Stimulated activated CD8-positive, alpha-beta memory T cell treated with anti-CD3 and anti-CD28 coated beads, Interleukin-7, amount 100 ng/mL, for 1 hour (primary cell): ENCODE results near the gene CNBP.
"Not testable (repeated sequence)": the region's sequence is repeated elsewhere in the genome, so short reads cannot be mapped to it uniquely, and the experiment has no call there.

ENCODE experiments used
- DNase-seq, 2 donors: peaks; one replicate each; pipeline ENCODE4 v3.0.0-alpha.2; 2020; ENCODE audit warnings: low read depth in 2 of 2

Gene CNBP

DNA sequence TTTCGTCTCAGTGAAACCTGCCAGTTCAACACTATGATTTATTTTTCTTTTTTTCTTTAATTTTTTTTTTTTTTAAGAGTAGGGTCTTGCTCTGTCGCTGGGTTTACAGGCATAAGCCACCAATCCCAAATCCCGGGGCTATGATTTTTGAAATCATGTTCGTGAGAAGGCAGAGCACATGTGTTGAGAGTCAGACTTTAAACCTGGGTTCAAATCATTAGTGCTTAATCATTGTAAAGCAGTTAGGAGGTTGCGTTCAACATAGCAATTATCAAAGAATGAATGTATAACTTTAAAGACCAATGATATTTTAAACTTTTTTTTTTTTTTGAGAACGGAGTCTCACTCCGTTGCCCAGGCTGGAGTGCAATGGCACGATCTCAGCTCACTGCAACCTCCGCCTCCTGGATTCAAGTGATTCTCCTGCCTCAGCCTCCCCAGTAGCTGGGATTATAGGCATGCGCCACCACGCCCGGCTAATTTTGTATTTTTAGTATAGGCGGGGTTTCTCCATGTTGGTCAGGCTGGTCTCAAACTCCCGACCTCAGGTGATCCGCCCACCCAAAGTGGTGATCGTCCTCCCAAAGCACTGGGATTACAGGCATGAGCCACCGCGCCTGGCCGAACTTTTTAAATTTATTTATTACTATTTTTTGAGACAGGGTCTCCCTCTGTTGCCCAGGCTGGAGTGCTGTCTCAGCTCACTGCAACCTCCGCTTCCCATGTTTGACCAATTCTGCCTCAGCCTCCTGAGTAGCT lies 1.3 kb upstream of the CNBP start:
- DNase-seq = not testable (repeated sequence)

DNA sequence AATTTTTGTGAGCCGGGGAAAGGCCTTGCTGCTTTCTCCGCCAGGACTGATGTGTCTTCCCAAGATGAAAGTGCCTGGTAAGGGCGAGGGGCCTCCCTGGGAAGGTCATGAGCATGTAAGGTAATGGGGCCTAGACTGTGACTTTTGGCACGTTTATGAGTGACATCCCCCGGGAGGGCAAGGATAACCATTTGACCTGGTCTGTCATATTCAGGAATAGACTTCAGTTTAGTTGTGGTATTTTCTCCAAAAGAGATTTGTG lies 631 bp upstream of the CNBP start:
- DNase-seq = no peak

DNA sequence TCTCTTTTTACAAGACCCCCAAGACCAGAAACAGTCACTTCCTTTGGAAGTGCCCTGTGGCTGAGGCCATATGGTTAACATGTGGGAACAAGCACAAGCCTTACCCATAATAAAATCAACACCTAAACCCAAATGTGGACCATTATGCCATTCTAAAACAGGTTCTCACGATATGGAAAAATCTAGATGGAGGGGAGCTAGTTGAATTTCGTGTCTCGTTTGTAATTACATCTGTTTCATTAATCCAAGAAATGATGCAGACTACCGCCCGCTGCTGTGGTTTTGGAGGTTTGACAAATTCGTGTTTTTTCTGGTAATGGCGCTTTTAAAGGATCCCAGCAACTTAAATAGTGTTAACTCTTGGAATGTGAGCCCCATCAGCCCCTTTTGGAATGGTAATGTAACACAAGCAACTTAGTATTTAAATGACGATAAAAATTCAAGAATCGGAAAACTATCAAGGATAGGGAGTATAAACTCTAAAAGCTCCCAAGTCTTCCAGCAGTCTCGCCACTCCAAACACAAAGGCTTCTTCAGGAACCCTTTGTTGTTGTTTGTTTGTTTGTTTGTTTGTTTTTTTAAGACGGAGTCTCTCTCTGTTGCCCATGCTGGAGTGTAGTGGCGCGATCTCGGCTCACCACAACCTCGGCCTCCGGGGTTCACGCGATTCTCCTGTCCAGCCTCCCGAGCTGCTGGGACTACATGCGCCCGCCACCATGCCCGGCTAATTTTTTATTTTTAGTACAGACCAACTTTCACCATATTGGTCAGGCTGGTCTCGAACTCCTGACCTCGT lies 1.1 kb downstream of the CNBP start:
- DNase-seq = no peak

DNA sequence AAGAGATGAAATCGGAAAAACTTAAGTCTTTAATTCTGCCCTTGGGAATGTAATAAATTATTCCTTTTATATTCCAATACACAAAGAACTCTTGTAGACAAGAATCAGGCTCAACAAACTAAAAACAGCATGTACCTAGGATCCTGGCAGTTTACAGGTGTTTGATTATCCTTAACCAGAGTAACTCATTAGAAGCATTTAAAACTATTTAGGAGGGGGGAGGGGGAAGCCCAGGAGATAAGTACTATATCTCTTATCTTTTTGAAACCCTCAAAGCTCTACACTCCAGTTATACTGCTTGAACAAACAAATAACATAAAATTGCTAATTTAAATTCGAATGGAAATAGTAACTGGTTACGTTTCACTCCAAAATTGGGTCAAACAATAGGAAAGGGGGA lies 1.9 kb downstream of the CNBP start:
- DNase-seq = no peak

DNA sequence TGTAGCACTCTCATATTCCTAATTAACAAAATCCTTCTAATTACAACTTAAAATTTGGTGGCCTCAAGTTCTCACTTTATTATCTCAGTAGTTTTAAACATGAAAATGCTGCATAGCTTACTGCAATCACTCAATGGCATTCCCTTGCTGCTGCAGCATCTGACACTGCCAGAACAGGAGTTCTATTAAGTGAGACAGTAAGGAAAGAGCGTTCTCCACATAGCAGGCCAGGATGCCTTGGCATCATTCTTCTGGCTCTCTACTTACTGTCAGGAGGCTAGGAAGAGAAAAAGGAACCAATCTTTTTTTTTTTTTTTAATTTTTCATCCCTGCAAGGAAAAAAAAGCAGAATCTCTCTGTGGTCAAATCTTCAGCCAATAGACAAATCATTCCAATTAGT lies 3.2 kb downstream of the CNBP start:
- DNase-seq = no peak

DNA sequence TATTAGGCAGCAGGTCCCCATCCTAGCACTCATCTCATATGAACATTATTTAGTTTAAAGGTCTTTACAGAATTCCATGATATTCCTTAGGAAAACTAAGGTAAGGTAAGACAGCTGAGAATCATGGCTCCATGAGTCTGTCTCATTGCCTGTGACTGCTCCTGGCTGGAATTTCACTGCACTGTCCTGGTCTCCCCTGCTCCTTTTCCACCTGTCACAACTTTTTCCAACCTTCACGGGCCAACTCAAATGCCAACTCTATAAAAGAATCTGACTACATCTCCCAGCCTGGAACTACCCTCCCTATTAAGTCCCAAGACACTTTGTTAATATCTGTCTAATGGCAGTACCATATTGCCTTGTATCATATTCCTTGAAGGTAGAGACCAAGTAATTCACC lies 7.6 kb downstream of the CNBP start:
- no peak for DNase-seq

DNA sequence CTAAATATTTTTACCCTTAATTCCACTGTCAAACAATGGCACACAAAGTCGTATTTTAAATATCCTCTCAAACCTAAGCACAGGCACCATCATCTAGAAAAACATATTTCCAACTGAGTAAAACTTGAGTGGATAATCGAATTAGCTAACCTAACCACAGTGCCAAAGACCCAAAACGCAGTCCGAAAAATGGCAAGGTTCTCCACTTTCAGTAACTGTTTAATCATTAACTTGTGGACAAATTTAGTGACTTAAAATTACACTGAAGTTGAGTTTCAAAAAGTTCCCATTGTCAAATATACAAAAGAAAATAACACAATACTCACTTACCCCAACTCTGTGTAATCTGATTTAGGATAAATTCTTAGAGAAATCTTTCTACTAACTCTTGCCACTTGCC lies 10.0 kb downstream of the CNBP start:
- DNase-seq = no peak

DNA sequence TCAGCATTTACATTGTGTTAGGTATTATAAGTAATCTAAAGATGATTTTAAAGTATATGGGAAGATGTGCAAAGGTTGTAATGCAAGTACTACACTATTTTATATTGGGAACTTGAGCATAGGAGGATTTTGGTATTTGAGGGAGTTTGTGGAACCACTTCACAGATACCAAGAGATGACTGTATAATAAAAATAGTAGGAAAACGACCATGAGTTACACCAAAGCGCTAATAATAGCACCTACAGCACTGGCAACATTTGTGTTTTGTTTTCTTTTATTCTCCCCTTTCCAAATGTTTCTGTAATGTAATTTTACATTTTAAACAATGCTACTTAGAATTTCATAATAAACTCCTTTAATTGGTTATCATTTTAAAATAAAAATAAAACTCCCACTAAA lies 10.5 kb downstream of the CNBP start:
- no peak for DNase-seq

DNA sequence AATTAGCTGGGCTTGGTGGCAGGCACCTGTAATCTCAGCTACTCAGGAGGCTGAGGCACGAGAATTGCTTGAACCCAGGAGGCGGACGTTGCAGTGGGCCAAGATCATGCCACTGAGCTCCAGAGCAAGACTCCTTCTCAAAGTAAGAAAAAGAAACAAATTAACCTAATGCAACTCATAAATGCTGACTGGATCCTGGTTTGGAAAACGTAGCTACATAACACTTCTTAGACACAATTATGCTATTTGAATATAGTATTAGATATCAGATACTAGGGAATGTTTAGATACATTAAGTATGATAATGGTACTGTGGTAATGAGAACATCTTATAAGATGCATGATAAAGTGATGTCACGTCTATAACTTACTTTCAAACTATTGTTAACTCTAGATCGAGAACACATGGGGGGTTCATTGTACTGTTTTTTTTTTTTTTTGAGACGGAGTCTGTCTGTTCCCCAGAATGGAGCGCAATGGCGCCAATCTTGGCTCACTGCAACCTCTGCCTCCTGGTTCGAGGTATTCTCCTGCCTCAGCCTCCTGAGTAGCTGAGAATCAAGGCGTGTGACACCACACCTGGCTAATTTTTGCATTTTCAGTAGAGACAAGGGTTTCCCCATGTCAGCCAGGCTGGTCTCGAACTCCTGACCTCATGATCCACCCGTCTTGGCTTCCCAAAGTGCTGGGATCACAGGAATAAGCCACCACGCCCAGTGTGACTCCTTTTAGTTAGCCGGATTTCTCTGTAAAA lies 16.9 kb downstream of the CNBP start:
- DNase-seq = no peak

DNA sequence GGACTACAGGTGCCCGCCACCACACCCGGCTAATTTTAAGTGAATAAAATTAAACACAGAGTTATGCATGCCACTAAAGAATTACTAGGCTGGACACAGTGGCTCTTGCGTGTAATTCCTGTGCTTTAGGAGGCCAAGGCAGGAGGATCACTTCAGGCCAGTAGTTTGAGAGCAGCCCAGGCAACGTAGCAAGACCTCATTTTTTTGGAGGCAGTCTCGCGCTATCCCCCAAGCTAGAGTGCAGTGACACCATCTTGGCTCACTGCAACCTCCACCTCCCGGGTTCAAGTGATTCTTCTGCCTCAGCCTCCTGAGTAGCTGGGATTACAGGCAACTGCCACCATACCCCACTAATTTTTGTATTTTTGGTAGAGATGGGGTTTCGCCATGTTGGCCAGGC lies 18.1 kb downstream of the CNBP start:
- DNase-seq = not testable (repeated sequence)

DNA sequence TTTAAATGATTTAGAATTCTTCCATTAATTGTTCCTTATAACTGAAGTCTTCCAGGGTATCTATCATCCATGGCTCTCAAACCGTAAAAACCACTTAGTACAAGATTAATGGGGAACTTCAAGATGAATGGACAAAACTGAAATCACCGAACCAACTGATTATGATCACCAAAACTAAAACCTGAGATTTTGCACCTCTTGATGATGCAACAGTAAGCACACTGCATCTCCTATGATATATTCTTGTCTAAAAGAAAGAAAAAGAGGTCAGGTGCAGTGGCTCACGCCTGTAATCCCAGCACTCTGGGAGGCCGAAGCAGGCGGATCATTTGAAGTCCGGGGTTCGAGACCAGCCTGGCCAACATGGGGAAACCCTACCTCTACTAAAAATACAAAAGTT lies 19.2 kb downstream of the CNBP start:
- DNase-seq = no peak

DNA sequence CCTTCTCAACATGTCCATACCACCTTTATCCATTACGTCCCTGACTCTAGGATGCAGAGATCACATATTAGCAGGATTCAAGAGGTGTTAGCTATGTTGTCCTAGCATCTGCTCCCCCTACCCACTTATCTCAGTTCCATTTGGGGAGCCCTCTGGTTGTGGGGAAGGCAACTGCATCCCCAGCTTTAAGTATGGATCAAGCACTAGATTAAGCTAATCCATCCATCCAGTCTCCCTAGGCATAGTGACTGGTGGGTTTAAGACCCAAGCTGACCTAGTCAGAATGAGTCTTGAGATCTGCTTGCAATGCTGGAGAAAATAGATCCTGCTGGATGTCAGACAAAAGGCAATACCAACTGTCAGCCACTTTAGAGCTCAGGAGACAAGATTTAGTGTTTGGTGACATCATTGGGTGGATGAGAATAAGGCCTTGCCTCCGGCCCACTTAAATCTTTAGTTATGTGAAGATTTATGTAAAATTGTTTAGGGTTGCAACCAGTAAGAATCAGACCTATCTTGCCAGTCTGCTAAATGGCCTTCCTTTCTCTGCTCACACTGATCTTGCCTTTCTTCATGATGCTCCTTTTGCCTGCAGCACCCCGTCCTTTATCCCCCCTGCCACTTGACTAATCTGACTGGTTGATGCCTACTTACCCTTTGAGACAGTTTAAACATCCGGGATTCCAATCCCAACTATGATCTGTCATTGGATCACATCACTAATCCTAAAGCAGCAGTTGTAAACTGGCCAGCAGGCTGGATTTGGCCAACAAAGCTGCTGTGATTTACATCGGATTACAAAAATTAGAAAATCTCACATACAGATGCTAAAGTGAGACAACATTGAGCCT lies 20.7 kb downstream of the CNBP start:
- no peak for DNase-seq

DNA sequence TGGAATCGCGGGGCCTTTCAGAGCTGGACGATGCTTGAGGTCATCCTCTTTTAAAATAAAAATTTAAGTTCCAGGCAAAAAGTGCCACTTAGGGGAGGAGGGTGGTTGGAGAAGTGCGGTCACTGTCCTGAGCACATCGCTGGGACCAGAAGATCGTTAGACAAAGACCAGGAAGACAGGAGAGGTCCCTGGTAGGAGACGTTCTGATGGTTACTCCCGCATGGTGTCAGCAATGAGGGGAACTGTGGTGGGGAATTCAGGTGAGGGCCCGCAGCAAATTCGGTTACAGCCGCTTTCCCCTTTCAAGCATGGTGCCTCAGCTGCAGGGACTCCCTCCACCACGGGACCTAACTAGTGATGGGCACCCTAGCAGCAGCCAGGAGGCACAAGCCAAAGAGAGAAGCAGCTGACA lies 21.8 kb downstream of the CNBP start:
- DNase-seq = no peak

DNA sequence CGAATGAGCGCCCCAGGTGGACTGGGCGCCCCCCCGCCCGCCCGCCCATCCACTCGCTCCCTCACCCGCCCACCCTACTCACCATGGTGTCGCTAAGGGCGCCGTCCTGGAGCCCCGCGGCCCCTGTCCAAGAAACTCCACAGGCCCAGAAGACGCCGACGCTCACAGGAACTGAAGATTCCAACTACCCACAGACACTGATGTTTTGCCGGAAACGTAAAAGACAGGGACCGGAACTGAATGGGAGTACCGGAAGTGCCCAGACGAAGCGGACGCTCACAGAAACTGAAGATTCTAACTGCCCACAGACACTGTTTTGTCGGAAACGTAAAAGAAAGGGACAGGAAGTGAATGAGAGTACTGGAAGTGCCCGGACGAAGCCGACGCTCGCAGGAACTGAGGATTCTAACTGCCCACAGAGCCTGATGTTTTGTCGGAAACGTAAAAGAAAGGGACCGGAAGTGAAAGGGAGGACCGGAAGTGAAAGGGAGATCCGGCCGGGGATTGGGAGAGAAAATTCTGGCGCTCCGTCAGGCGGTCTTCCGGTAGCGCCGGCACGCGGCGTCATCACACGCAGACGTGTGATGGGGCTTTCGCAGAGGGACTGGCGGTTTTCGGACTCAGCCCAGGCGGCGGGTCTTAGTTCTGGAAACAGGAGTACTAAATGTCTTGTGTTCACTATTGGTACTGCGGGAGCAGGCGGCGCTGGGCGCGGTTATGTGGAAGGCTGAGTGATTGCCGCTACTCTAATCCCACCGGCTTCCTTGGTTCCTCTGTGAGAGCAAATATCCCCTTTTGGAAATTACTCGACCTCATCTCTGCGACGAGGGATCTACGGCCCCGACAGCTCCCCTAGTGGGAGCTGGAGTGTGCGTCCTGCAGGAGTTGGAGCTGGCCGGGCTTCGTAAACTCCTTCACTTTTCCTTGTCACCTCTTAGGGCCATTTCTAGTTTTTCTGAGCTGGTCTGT lies 22.5 kb downstream of the CNBP start, which contains the start of gene ISY1:
Gene ISY1, minus strand, starts transcription at position 173 of the 969 bp plus-strand sequence. Its CDS starts 88 bp downstream, at position 85.
- peak; percentile 66 to 73 for DNase-seq

DNA sequence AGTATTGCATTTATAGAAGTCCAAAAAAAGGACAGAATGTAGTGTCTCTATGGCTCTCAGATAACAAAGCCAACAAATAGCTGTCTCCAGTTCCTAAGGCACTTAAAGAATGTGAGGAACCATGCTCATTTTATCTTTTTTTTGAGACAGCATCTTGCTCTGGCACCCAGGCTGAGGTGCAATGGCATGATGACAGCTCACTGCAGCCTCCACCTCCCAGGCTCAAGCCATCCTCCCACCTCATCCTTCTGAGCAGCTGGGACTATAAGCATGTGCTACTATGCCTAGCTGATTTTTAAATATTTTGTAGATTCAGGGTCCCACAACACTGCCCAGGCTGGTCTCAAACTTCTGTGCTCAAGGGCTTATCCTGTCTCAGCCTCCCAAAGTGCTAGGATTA lies 38.9 kb downstream of the CNBP start:
- no peak for DNase-seq

DNA sequence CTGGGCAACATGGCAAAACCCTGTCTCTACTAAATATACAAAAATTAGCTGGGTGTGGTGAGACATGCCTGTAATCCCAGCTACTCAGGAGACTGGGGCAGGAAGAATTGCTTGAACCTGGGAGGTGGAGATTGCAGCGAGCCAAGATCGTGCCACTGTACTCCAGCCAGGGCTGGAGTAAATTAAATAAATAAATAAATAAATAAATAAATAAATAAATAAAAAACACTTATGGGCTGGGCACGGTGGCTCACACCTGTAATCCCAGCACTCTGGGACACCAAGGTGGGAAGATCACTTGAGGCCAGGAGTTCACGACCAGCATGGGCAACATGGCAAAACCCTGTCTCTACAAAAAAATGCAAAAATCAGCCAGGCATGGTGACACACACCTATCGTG lies 42.7 kb downstream of the CNBP start:
- DNase-seq = not testable (repeated sequence)

DNA sequence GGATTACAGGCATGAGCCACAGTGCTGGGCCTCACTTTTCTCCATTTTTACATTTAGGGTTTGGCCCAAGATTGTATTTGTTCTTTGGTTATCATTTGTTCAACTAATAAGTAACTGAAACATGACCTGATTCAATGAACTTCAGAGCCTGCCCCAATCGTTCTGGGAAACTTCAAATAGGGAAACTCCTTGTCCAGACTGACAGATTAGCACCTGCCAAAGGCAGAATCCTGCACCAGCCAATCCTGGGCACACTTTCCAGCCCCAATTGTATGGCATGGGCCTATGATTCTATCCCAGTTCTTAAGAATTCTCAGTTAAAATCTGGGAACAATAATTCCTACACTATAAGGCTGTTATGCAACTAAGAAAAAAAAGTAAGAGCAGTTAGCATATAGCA lies 43.8 kb downstream of the CNBP start:
- DNase-seq = no peak

DNA sequence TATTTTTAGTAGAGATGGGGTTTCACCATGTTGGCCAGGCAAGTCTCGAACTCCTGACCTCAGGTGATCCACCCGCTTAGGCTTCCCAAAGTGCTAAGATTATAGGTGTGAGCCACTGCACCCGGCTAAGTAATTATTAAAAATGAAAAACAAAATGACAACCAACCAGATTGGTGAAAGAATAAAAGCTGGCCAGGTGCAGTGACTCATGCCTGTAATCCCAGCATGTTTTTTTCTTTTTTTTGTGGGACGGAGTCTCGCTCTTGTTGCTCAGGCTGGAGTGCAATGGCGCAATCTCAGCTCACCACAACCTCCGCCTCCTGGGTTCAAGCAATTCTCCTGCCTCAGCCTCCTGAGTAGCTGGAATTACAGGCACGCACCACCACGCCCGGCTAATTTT lies 47.4 kb downstream of the CNBP start:
- DNase-seq = not testable (repeated sequence)

DNA sequence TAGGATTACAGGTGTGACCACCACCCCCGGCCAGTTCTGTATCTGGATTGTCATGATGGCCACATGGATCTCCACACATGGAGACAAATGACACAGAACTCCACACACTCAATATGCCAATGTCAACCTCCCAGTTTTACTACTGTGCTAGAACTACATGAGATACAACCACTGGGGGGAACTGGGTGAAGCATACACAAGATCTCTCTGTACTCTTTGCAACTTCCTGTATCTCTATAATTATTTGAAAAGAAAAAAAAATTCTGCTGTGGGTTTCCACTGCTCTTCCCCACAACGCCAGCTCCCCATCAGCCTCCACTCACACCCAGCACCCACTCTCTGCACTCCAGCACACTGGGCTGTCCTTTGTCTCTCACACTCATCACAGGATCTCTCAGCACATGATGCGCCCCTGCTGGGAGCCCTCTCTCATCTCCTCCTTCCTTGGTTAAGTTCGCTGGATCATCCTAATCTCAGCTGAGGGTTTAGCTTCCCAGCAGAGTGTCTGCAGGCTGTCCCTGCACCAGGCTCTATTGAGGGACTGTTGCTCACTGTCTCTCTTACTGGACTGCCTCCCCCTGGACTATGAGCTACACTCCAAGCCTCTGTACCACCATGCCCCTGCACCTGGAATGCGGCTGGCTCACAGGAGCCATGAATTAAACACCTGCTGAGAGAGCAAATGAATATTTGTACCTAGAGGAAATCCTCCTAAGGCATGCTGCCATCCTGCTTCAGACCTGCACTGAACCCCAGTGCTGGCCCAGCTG lies 51.4 kb downstream of the CNBP start:
- DNase-seq = no peak
